Measurements from ENCODE around the gene SHROOM3.

DNA sequence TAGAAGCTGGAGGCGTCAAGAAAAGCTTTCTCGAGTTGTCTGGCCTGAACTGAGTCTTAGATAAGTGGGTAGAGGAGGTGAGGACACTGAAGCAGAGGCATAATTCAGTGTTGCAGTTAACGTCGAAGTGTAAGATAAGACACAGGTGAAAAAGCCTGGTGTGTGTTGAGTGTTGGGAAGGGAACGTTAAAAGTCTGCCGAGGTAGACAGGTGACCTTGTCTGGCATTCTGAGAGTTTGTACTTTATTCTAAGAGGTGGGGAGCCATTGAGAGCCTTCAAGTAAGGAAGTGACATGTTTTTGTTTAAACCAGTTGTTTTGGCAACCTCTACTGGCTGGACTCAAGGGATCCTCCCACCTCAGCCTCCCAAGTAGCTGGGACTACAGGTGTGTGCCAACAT, 219.1 kb downstream of the SHROOM3 start:
- TF ChIP-seq, protein P1, sequence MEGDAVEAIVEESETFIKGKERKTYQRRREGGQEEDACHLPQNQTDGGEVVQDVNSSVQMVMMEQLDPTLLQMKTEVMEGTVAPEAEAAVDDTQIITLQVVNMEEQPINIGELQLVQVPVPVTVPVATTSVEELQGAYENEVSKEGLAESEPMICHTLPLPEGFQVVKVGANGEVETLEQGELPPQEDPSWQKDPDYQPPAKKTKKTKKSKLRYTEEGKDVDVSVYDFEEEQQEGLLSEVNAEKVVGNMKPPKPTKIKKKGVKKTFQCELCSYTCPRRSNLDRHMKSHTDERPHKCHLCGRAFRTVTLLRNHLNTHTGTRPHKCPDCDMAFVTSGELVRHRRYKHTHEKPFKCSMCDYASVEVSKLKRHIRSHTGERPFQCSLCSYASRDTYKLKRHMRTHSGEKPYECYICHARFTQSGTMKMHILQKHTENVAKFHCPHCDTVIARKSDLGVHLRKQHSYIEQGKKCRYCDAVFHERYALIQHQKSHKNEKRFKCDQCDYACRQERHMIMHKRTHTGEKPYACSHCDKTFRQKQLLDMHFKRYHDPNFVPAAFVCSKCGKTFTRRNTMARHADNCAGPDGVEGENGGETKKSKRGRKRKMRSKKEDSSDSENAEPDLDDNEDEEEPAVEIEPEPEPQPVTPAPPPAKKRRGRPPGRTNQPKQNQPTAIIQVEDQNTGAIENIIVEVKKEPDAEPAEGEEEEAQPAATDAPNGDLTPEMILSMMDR (IDR thresholded peaks at IDR 0.05) = no peak
- TF ChIP-seq, protein P2, sequence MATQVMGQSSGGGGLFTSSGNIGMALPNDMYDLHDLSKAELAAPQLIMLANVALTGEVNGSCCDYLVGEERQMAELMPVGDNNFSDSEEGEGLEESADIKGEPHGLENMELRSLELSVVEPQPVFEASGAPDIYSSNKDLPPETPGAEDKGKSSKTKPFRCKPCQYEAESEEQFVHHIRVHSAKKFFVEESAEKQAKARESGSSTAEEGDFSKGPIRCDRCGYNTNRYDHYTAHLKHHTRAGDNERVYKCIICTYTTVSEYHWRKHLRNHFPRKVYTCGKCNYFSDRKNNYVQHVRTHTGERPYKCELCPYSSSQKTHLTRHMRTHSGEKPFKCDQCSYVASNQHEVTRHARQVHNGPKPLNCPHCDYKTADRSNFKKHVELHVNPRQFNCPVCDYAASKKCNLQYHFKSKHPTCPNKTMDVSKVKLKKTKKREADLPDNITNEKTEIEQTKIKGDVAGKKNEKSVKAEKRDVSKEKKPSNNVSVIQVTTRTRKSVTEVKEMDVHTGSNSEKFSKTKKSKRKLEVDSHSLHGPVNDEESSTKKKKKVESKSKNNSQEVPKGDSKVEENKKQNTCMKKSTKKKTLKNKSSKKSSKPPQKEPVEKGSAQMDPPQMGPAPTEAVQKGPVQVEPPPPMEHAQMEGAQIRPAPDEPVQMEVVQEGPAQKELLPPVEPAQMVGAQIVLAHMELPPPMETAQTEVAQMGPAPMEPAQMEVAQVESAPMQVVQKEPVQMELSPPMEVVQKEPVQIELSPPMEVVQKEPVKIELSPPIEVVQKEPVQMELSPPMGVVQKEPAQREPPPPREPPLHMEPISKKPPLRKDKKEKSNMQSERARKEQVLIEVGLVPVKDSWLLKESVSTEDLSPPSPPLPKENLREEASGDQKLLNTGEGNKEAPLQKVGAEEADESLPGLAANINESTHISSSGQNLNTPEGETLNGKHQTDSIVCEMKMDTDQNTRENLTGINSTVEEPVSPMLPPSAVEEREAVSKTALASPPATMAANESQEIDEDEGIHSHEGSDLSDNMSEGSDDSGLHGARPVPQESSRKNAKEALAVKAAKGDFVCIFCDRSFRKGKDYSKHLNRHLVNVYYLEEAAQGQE (IDR thresholded peaks at IDR 0.05) = no peak
- no peak for TF ChIP-seq ESRRA (IDR thresholded peaks at IDR 0.05; ENCODE audit: borderline replicate concordance, low read length)
- no peak for TF ChIP-seq BHLHE40 (IDR thresholded peaks at IDR 0.05; ENCODE audit: low read depth, low read length)
- TF ChIP-seq EP300 (IDR thresholded peaks at IDR 0.05) = no peak
- TF ChIP-seq CHD2 (IDR thresholded peaks at IDR 0.05; ENCODE audit: low read length, partially characterized antibody) = no peak
- no peak for TF ChIP-seq POLR2A (IDR thresholded peaks at IDR 0.05; ENCODE audit: low read length)
- no peak for TF ChIP-seq MAZ (IDR thresholded peaks at IDR 0.05; ENCODE audit: borderline replicate concordance, low read depth, low read length)
- TF ChIP-seq, protein P3, sequence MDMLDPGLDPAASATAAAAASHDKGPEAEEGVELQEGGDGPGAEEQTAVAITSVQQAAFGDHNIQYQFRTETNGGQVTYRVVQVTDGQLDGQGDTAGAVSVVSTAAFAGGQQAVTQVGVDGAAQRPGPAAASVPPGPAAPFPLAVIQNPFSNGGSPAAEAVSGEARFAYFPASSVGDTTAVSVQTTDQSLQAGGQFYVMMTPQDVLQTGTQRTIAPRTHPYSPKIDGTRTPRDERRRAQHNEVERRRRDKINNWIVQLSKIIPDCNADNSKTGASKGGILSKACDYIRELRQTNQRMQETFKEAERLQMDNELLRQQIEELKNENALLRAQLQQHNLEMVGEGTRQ (IDR thresholded peaks at IDR 0.05) = no peak
- no peak for TF ChIP-seq SREBF2 (IDR thresholded peaks at IDR 0.05)
- TF ChIP-seq POLR2AphosphoS2 (conservative IDR thresholded peaks at IDR 0.05; ENCODE audit: low read length) = no peak
